Karpas-422 (cell line): ENCODE measurements around the gene DIP2C. TPM values are rescaled to one million over a fixed set of nuclear protein-coding genes. Genes with fewer than 3 reads are reported as not detected.

Experiments used
- DNase-seq: peaks from one replicate; pipeline ENCODE4 v3.0.0-alpha.2; 2015
- H2AFZ ChIP-seq: fragments of 200-600 bp; sonication (generic); 2 replicates; pipeline ENCODE4 v1.6.1; 2014; ENCODE audit warnings: antibody characterized with exemption, low read length, mixed read lengths
- H3K27ac ChIP-seq: fragments of 200-600 bp; sonication (generic); 2 replicates; pipeline ENCODE4 v1.5.1; 2014; ENCODE audit warnings: mild to moderate bottlenecking, low read length, moderate library complexity
- H3K27me3 ChIP-seq: fragments of 200-600 bp; sonication (generic); 2 replicates; pipeline ENCODE4 v1.6.1; 2014; ENCODE audit warnings: low read length, mixed read lengths
- H3K36me3 ChIP-seq: fragments of 200-600 bp; sonication (generic); 2 replicates; pipeline ENCODE4 v1.6.1; 2014; ENCODE audit warnings: low read length, mixed read lengths; ENCODE audit not compliant: insufficient read depth
- H3K4me1 ChIP-seq: fragments of 200-600 bp; sonication (generic); 2 replicates; pipeline ENCODE4 v1.6.1; 2014; ENCODE audit warnings: mild to moderate bottlenecking, low read length, mixed read lengths
- H3K4me2 ChIP-seq: fragments of 200-600 bp; sonication (generic); 2 replicates; pipeline ENCODE4 v1.6.1; 2014; ENCODE audit warnings: low read length, low read depth, mild to moderate bottlenecking; ENCODE audit not compliant: poor library complexity, severe bottlenecking
- H3K4me3 ChIP-seq: fragments of 200-600 bp; sonication (generic); 2 replicates; pipeline ENCODE4 v1.5.1; 2014; ENCODE audit warnings: mild to moderate bottlenecking, antibody characterized with exemption, low read length, mixed read lengths
- H3K79me2 ChIP-seq: fragments of 200-600 bp; sonication (generic); 2 replicates; pipeline ENCODE4 v1.6.1; 2014; ENCODE audit warnings: mild to moderate bottlenecking, low read length, mixed read lengths
- H3K9ac ChIP-seq: fragments of 200-600 bp; sonication (generic); 2 replicates; pipeline ENCODE4 v1.6.0; 2014; ENCODE audit warnings: low read length
- H3K9me2 ChIP-seq: fragments of 200-600 bp; sonication (generic), shearing (Covaris generic); replicated peaks from 2 replicates; pipeline ENCODE4 v1.6.0; 2014; ENCODE audit warnings: mild to moderate bottlenecking, low read length, moderate library complexity; ENCODE audit not compliant: insufficient read depth
- H3K9me3 ChIP-seq: fragments of 300-700, 200-600 bp; sonication (generic); 2 replicates; pipeline ENCODE4 v1.6.1; 2014; ENCODE audit warnings: low read length, mixed read lengths
- H4K20me1 ChIP-seq: fragments of 200-600 bp; sonication (generic); 2 replicates; pipeline ENCODE4 v1.6.1; 2014; ENCODE audit warnings: mild to moderate bottlenecking, antibody characterized with exemption, low read length, low read depth; ENCODE audit not compliant: insufficient read depth
- total RNA-seq: library from RNA; depleted of rRNA; stranded (reverse); fragments of >200 nt; shearing (Covaris generic); gene quantifications from 2 replicates; pipeline ENCODE4 v1.2.3, GENCODE V29; 2014; ENCODE audit warnings: low replicate concordance

The DIP2C gene
- total RNA-seq, 1 experiment from 2014 or later, result 0.11 TPM

- Histone ChIP-seq H3K9me3 (no peaks in the 10 kb centered on the region), H3K79me2 (no peaks in the 10 kb centered on the region), H4K20me1 (no peaks in the 10 kb centered on the region), H3K27ac (no peak overlapping the region), H3K9me2 (no peaks in the 10 kb centered on the region), H3K4me1 (peaks cover 9% of the 10 kb centered on the region), H2AFZ (no peak overlapping the region), H3K27me3 (no peaks in the 10 kb centered on the region), H3K36me3 (no peaks in the 10 kb centered on the region), H3K9ac (no peak overlapping the region), H3K4me3 (no peak overlapping the region), H3K4me2 (no peak overlapping the region)
- no peak for DNase-seq
Measured at GRCh38 chr10:618229-618989, 71.1 kb downstream of the DIP2C start.

DNA sequence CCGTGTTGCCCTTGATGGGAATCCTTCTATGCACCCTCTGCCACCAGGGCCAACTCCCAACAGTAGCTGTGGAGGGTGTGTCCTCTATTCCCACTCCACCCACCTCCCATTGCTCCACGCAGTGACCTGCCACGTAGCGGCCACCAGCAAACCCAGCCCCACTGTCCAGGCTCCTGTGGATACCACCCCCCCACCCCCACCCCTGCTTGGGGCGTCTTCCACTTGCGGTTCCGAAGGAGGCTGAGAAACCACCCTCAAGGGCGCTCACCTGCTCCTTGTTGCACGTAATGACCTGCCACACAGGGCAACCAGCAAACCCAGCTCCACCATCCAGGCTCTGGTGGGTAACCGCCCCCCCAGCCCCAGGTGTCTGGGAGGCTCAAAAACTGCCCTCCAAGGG, 72.0 kb downstream of the DIP2C start:
- no peak overlapping the region for H3K27ac ChIP-seq
- H3K4me3 ChIP-seq, result no peak overlapping the region
- no peaks in the 10 kb centered on the region for H3K27me3 ChIP-seq
- H2AFZ ChIP-seq, result no peak overlapping the region
- H3K9ac ChIP-seq, result no peak overlapping the region
- H3K9me2 ChIP-seq, result no peaks in the 10 kb centered on the region
- peaks cover 9% of the 10 kb centered on the region for H3K4me1 ChIP-seq
- H4K20me1 ChIP-seq, result no peaks in the 10 kb centered on the region
- H3K9me3 ChIP-seq, result no peaks in the 10 kb centered on the region
- no peaks in the 10 kb centered on the region for H3K79me2 ChIP-seq
- H3K4me2 ChIP-seq, result no peak overlapping the region
- H3K36me3 ChIP-seq, result no peaks in the 10 kb centered on the region
- DNase-seq, result no peak

- no peak overlapping the region for H2AFZ ChIP-seq
- no peak overlapping the region for H3K4me3 ChIP-seq
- no peaks in the 10 kb centered on the region for H4K20me1 ChIP-seq
- H3K9ac ChIP-seq, result no peak overlapping the region
- no peaks in the 10 kb centered on the region for H3K27me3 ChIP-seq
- peaks cover 7% of the 10 kb centered on the region for H3K4me1 ChIP-seq
- no peaks in the 10 kb centered on the region for H3K9me3 ChIP-seq
- no peak overlapping the region for H3K4me2 ChIP-seq
- no peak for DNase-seq
- no peaks in the 10 kb centered on the region for H3K79me2 ChIP-seq
- H3K27ac ChIP-seq, result no peak overlapping the region
- H3K36me3 ChIP-seq, result no peaks in the 10 kb centered on the region
- no peaks in the 10 kb centered on the region for H3K9me2 ChIP-seq
Measured at GRCh38 chr10:615583-616152, 73.8 kb downstream of the DIP2C start.

GRCh38 chr10:614790-615582, 74.5 kb downstream of the DIP2C start:
- Histone ChIP-seq H3K27ac (no peak overlapping the region), H3K9ac (no peak overlapping the region), H3K4me1 (peaks cover under 1% of the 10 kb centered on the region; the same call in 1 of the 2 replicates), H3K9me2 (no peaks in the 10 kb centered on the region), H3K9me3 (no peaks in the 10 kb centered on the region), H3K79me2 (no peaks in the 10 kb centered on the region), H2AFZ (no peak overlapping the region), H3K4me2 (no peak overlapping the region), H3K27me3 (no peaks in the 10 kb centered on the region), H4K20me1 (no peaks in the 10 kb centered on the region), H3K4me3 (no peak overlapping the region), H3K36me3 (no peaks in the 10 kb centered on the region)
- DNase-seq, result no peak

DNA sequence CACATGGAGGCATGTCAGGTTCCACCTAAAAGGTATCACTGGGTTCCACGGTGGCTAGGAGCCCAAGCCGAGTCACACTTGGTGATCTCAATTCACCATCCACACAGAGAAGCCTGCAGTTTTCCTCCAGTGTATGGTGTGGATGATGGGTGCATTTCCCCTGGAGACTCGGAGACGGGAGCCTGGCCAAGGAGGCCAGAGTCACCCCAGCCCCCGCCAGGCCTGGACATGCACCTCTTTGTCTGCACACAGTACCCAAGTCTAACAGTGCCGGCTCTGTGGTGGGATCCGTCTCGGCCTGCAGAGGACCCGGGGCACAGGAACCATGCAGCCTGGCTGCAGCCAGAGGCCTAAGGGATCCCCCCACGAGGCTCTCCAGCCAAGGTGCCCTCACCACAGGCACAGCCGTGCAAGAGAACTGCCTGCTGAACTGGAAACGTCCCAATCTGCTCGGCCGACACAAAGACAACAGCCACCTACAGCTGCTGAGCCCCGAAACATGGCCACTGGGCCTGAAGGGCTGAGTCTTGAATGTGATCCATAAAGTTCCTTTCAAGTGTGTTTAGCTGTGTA, 75.2 kb downstream of the DIP2C start:
- Histone ChIP-seq H3K4me1 (no peaks in the 10 kb centered on the region), H3K27ac (no peak overlapping the region), H3K27me3 (no peaks in the 10 kb centered on the region), H3K4me3 (no peak overlapping the region), H3K9ac (no peak overlapping the region), H4K20me1 (no peaks in the 10 kb centered on the region), H3K9me2 (no peaks in the 10 kb centered on the region), H3K9me3 (no peaks in the 10 kb centered on the region), H2AFZ (no peak overlapping the region), H3K36me3 (no peaks in the 10 kb centered on the region), H3K4me2 (no peak overlapping the region), H3K79me2 (no peaks in the 10 kb centered on the region)
- DNase-seq, result no peak

DNA sequence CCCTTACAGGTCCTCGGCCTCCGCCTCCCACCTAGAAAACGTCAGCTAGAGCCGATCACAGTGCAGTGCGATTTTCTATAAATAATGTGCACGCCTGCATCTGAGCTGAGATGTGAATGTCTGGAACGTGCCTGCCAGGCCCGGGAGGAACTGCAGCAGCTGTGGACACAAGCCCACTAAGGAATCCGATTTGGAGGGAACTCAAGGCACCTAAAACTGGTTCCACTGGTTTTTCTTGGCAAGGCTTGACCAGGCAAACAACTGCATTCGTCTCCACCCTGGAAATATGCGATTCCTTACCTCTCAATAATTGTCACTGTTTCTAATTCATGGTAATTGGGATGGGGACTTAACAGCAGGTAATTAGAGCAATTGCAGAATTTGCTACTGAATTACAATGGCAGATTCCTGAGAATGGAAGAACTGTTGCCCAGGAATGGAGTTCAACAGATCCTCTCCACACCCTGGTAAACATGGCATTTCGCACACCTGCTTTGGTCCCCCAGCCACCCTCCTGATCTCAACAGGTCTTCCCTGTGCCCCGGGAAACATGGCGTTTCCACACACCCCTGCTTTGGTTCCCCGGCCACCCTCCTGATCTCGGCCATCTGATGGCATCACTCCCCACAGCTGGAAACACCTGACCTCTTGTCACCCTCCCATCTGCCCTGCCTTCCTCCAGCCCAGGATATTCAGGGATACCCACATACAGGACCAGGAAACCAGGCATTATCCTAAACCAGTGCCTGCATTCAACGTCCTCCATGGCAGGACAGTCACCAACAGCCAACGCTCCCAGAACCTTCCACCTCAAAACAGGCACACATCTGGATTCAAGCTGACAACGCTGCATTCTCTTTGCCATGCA, 76.0 kb downstream of the DIP2C start:
- H3K9me3 ChIP-seq, result no peaks in the 10 kb centered on the region
- H3K36me3 ChIP-seq, result no peaks in the 10 kb centered on the region
- H2AFZ ChIP-seq, result no peak overlapping the region
- H3K27me3 ChIP-seq, result no peaks in the 10 kb centered on the region
- H3K9ac ChIP-seq, result no peak overlapping the region
- no peak for DNase-seq
- no peaks in the 10 kb centered on the region for H3K9me2 ChIP-seq
- no peaks in the 10 kb centered on the region for H3K79me2 ChIP-seq
- H3K27ac ChIP-seq, result no peak overlapping the region
- no peak overlapping the region for H3K4me2 ChIP-seq
- no peak overlapping the region for H3K4me3 ChIP-seq
- no peaks in the 10 kb centered on the region for H4K20me1 ChIP-seq
- no peaks in the 10 kb centered on the region for H3K4me1 ChIP-seq

GRCh38 chr10:612696-613095, 76.8 kb downstream of the DIP2C start:
- no peak overlapping the region for H3K9ac ChIP-seq
- H3K79me2 ChIP-seq, result no peaks in the 10 kb centered on the region
- H4K20me1 ChIP-seq, result no peaks in the 10 kb centered on the region
- no peak overlapping the region for H3K27ac ChIP-seq
- DNase-seq, result no peak
- H3K4me2 ChIP-seq, result no peak overlapping the region
- H3K9me3 ChIP-seq, result no peaks in the 10 kb centered on the region
- no peaks in the 10 kb centered on the region for H3K4me1 ChIP-seq
- no peak overlapping the region for H3K4me3 ChIP-seq
- H2AFZ ChIP-seq, result no peak overlapping the region
- no peaks in the 10 kb centered on the region for H3K9me2 ChIP-seq
- H3K27me3 ChIP-seq, result no peaks in the 10 kb centered on the region
- no peaks in the 10 kb centered on the region for H3K36me3 ChIP-seq
